GM21786 (cell line): ENCODE results near the gene VAV1.
A peak's percentile ranks its signal among the peaks of the same experiment; 100 is the strongest.
"Not testable (repeated sequence)": the region's sequence is repeated elsewhere in the genome, so short reads cannot be mapped to it uniquely, and the experiment has no call there.

Experiments used
- ATAC-seq: cut with Tn5 transposase; IDR thresholded peaks from one replicate; pipeline ENCODE4 v1.9.1; 2021; ENCODE audit not compliant: unreplicated experiment

The VAV1 gene

GRCh38 chr19:6842871-6843607, 70.5 kb downstream of the VAV1 start:
- no peak for ATAC-seq

GRCh38 chr19:6847828-6848200, 75.3 kb downstream of the VAV1 start:
- ATAC-seq: no peak

- no peak for ATAC-seq
Observed at GRCh38 chr19:6848986-6849385, 76.5 kb downstream of the VAV1 start.

- no peak for ATAC-seq
Observed at GRCh38 chr19:6849876-6850275, 77.4 kb downstream of the VAV1 start.

- ATAC-seq: no peak
Observed at GRCh38 chr19:6851359-6851758, 78.9 kb downstream of the VAV1 start.

- no peak for ATAC-seq
Observed at GRCh38 chr19:6852001-6852400, 79.5 kb downstream of the VAV1 start.

GRCh38 chr19:6853868-6854267, 81.4 kb downstream of the VAV1 start:
- ATAC-seq: no peak

GRCh38 chr19:6854758-6855157, 82.2 kb downstream of the VAV1 start:
- no peak for ATAC-seq

- no peak for ATAC-seq
Observed at GRCh38 chr19:6856749-6857372, 84.4 kb downstream of the VAV1 start.

GRCh38 chr19:6861683-6862286, 89.3 kb downstream of the VAV1 start:
- ATAC-seq: no peak

- ATAC-seq: peak; percentile 45
Observed at GRCh38 chr19:6862673-6863078, 90.2 kb downstream of the VAV1 start.

GRCh38 chr19:6864325-6864940, 91.9 kb downstream of the VAV1 start:
- ATAC-seq: no peak

- ATAC-seq: no peak
Observed at GRCh38 chr19:6865849-6866248, 93.3 kb downstream of the VAV1 start.

- no peak for ATAC-seq
Observed at GRCh38 chr19:6866741-6867151, 94.2 kb downstream of the VAV1 start.

GRCh38 chr19:6868351-6868750, 95.8 kb downstream of the VAV1 start:
- no peak for ATAC-seq

GRCh38 chr19:6869151-6869882, 96.8 kb downstream of the VAV1 start:
- not testable (repeated sequence) for ATAC-seq

- no peak for ATAC-seq
Observed at GRCh38 chr19:6873708-6874431, 101.4 kb downstream of the VAV1 start.

- no peak for ATAC-seq
Observed at GRCh38 chr19:6875218-6875617, 102.7 kb downstream of the VAV1 start.

GRCh38 chr19:6876748-6877147, 104.2 kb downstream of the VAV1 start:
- ATAC-seq: no peak

GRCh38 chr19:6877766-6878165, 105.3 kb downstream of the VAV1 start:
- ATAC-seq: no peak
